ENCODE measurements around the gene DLK1. TPM values are rescaled to one million over a fixed set of nuclear protein-coding genes. Genes with fewer than 3 reads are reported as not detected.

DLK1 gene
- total and polyA plus RNA-seq, 2 of the 13 experiments (the other 11 are each of a cell fraction or from before 2014, with no cell fraction given), result 95.5 to 312 TPM

DNA sequence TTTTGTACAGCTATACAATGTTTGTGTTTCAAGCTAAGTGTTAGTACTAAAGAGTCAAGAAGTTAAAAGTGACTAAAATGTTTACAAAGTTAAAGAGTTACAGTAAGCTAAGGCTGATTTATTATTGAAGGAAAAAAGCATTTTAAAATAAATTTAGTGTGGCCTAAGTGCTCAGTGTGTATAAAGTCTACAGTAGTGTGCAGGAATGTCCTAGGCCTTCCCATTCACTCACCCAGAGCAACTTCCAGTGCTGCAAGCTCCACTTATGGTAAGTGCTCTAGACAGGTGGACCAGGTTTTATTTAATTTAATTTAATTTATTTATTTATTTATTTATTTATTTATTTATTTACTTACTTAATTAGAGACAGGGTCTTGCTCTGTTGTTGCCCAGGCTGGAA lies 19.6 kb downstream of the DLK1 start:
- CTCF ChIA-PET (ENCODE audit: low intra/inter-chr PET ratio, low total read pairs), result no interaction called here
- FAIRE-seq (no peak), DNase-seq (ENCODE audit: low spot score) (no peak), ATAC-seq (no peak)
- Histone ChIP-seq H3K4me3 (replicated peaks in 1 of 3; ENCODE audit: insufficient read depth in 1 of 3, low read depth in 2 of 3, low read length in 3 of 3) (no peak overlapping the region), H2AFZ (ENCODE audit: low read length) (no peak overlapping the region), H4K20me1 (ENCODE audit: insufficient read depth, low read length) (no peaks in the 10 kb centered on the region), H3K27ac (ENCODE audit: extremely low read length, insufficient read depth, low read length) (no peak overlapping the region), H3K27me3 (ENCODE audit: control insufficient read depth in 1 of 2, insufficient read depth in 2 of 2, low read length in 2 of 2) (no peaks in the 10 kb centered on the region), H3K79me2 (ENCODE audit: insufficient read depth, low read length) (no peaks in the 10 kb centered on the region), H3K4me1 (ENCODE audit: insufficient read depth, low read length) (peaks cover 47% of the 10 kb centered on the region), H3K9me3 (ENCODE audit: low read length) (peaks cover 2% of the 10 kb centered on the region; the same call in 1 of the 2 replicates), H3K4me2 (ENCODE audit: low read depth, low read length) (no peak overlapping the region), H3K36me3 (replicated peaks in 1 of 2; ENCODE audit: control insufficient read depth in 1 of 2, insufficient read depth in 2 of 2, low read length in 2 of 2) (no peaks in the 10 kb centered on the region), H3K9ac (ENCODE audit: insufficient read depth, low read depth, low read length) (no peak overlapping the region)
- in situ Hi-C loops (cut with HindIII; ENCODE audit: extremely low pct_ligation_motif_present, low pct_unique_long_range_greater_than_20kb) (no loop called here), intact Hi-C loops (cut with micrococcal nuclease; ENCODE audit: unreplicated experiment) (no loop called here)
- BruUV-seq (replicated peaks), result no TSS peak
- no peak for TF ChIP-seq SRF (IDR thresholded peaks at IDR 0.05; ENCODE audit: low read depth, low read length)
- POLR2A ChIA-PET, result interaction anchor here (1.4 kb wide), 1 partner anchor 71 kb away, joined by 3 read pairs; no protein-coding TSS in a partner anchor

DNA sequence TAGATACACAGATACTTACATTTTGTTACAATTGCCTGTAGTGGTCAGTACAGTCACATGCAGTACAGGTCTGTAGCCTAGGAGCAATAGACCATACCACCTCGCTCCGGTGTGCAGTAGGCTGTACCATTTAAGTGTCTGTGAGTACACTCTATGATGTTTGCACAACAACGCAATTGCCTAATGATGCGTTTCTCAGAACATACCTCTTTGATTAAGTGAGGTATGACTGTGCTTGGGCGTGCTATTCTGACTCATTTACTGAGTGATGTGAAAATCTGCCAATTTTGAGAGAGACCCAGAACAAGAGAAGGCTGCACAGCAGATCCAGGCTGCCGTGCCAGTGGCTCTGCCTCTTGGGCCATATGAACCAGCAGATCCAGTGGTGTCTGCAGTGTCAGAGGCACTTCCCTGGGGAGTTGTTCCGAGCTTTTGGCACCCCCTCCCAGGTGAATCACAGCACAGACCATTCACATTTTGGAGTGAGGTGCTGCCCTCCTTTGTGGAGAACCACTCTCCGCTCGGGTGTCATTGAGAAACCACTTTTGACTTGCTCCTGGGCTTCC lies 20.4 kb downstream of the DLK1 start:
- no peaks in the 10 kb centered on the region for H3K79me2 ChIP-seq (ENCODE audit: insufficient read depth, low read length)
- no peak overlapping the region for H3K9ac ChIP-seq (ENCODE audit: insufficient read depth, low read depth, low read length)
- no peaks in the 10 kb centered on the region for H3K36me3 ChIP-seq (replicated peaks in 1 of 2; ENCODE audit: control insufficient read depth in 1 of 2, insufficient read depth in 2 of 2, low read length in 2 of 2)
- H3K9me3 ChIP-seq (ENCODE audit: low read length), result no peaks in the 10 kb centered on the region
- no peaks in the 10 kb centered on the region for H3K27me3 ChIP-seq (ENCODE audit: control insufficient read depth in 1 of 2, insufficient read depth in 2 of 2, low read length in 2 of 2)
- ATAC-seq (no peak), DNase-seq (ENCODE audit: low spot score) (peak; percentile 55), FAIRE-seq (no peak)
- ChIA-PET CTCF (ENCODE audit: low intra/inter-chr PET ratio, low total read pairs) (no interaction called here), POLR2A (interaction anchor here (1.4 kb wide), 1 partner anchor 70 kb away, joined by 3 read pairs; no protein-coding TSS in a partner anchor)
- no peak overlapping the region for H3K27ac ChIP-seq (ENCODE audit: extremely low read length, insufficient read depth, low read length)
- H3K4me3 ChIP-seq (replicated peaks in 1 of 3; ENCODE audit: insufficient read depth in 1 of 3, low read depth in 2 of 3, low read length in 3 of 3), result no peak overlapping the region
- intact Hi-C loops (cut with micrococcal nuclease; ENCODE audit: unreplicated experiment), result no loop called here
- no TSS peak for BruUV-seq (replicated peaks)
- in situ Hi-C loops (cut with HindIII; ENCODE audit: extremely low pct_ligation_motif_present, low pct_unique_long_range_greater_than_20kb), result no loop called here
- 87% methylated on average over 8 of the region's 9 CpGs for WGBS (ENCODE audit: low lambda C conversion rate)
- H2AFZ ChIP-seq (ENCODE audit: low read length), result no peak overlapping the region
- H3K4me2 ChIP-seq (ENCODE audit: low read depth, low read length), result no peak overlapping the region
- H3K4me1 ChIP-seq (ENCODE audit: insufficient read depth, low read length), result peaks cover 55% of the 10 kb centered on the region
- no peaks in the 10 kb centered on the region for H4K20me1 ChIP-seq (ENCODE audit: insufficient read depth, low read length)
- TF ChIP-seq, protein P1, sequence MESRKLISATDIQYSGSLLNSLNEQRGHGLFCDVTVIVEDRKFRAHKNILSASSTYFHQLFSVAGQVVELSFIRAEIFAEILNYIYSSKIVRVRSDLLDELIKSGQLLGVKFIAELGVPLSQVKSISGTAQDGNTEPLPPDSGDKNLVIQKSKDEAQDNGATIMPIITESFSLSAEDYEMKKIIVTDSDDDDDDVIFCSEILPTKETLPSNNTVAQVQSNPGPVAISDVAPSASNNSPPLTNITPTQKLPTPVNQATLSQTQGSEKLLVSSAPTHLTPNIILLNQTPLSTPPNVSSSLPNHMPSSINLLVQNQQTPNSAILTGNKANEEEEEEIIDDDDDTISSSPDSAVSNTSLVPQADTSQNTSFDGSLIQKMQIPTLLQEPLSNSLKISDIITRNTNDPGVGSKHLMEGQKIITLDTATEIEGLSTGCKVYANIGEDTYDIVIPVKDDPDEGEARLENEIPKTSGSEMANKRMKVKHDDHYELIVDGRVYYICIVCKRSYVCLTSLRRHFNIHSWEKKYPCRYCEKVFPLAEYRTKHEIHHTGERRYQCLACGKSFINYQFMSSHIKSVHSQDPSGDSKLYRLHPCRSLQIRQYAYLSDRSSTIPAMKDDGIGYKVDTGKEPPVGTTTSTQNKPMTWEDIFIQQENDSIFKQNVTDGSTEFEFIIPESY (CRISPR knock-in tag; IDR thresholded peaks at IDR 0.05), result peak; percentile 86; the same call in 1 of the 2 replicates
- TF ChIP-seq MXD3 (CRISPR knock-in tag; IDR thresholded peaks at IDR 0.05) (no peak), CEBPB (IDR thresholded peaks at IDR 0.05; ENCODE audit: borderline replicate concordance, low read depth, low read length) (peak; percentile 33; the same call in 1 of the 2 replicates), RFXANK (CRISPR knock-in tag; IDR thresholded peaks at IDR 0.05) (no peak), STAG1 (CRISPR knock-in tag; IDR thresholded peaks at IDR 0.05) (peak; percentile 53), PRDM10 (CRISPR knock-in tag; IDR thresholded peaks at IDR 0.05; ENCODE audit: low read depth) (peak; percentile 98), NCOA2 (CRISPR knock-in tag; IDR thresholded peaks at IDR 0.05) (no peak), ETV5 (CRISPR knock-in tag; IDR thresholded peaks at IDR 0.05; ENCODE audit: borderline replicate concordance) (no peak), GATAD2A (CRISPR knock-in tag; IDR thresholded peaks at IDR 0.05) (0 out of 2 replicates have a peak, but pooled peaks have one; percentile 14)
- TF ChIP-seq, protein P2, sequence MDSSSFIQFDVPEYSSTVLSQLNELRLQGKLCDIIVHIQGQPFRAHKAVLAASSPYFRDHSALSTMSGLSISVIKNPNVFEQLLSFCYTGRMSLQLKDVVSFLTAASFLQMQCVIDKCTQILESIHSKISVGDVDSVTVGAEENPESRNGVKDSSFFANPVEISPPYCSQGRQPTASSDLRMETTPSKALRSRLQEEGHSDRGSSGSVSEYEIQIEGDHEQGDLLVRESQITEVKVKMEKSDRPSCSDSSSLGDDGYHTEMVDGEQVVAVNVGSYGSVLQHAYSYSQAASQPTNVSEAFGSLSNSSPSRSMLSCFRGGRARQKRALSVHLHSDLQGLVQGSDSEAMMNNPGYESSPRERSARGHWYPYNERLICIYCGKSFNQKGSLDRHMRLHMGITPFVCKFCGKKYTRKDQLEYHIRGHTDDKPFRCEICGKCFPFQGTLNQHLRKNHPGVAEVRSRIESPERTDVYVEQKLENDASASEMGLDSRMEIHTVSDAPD (CRISPR knock-in tag; IDR thresholded peaks at IDR 0.05), result no peak
